GM12878 (cell line): ENCODE data around the gene AGBL1. TPM values are rescaled to one million over a fixed set of nuclear protein-coding genes. Genes with fewer than 3 reads are reported as not detected.

Experiments
- ATAC-seq: fragments of 200-7000 bp; cut with Tn5 transposase; 3 replicates; pipeline ENCODE4 v1.9.1; 2020; ENCODE audit warnings: mild to moderate bottlenecking, moderate library complexity
- BruUV-seq: library from RNA; stranded (reverse); fragments of 400-500 nt; replicated peaks from 2 replicates; lab custom pipeline; 2021; lab: Mats Ljungman, UMichigan
- CTCF ChIA-PET: fragments of 300-600 bp; sonication (Branson Sonifier 250); formaldehyde crosslinking; extraction: SDS; loops from one replicate; lab custom pipeline; 2021; ENCODE audit warnings: inconsistent platforms; lab: Yijun Ruan, JAX
- POLR2A ChIA-PET: fragments of 350-600 bp; formaldehyde crosslinking; extraction: SDS; loops from one replicate; lab custom pipeline; 2021; ENCODE audit warnings: inconsistent platforms; lab: Charles Lee
- RAD21 ChIA-PET: fragments of 300-600 bp; sonication (Branson Sonifier 250); formaldehyde crosslinking; loops from one replicate; lab custom pipeline; 2023; ENCODE audit warnings: antibody characterized with exemption; ENCODE audit not compliant: unreplicated experiment; lab: Charles Lee
- SMC1A ChIA-PET: fragments of 300-600 bp; sonication (Branson Sonifier 250); formaldehyde crosslinking; loops from one replicate; lab custom pipeline; 2023; ENCODE audit not compliant: unreplicated experiment, uncharacterized antibody; lab: Charles Lee
- DNase-seq: peaks from one replicate; pipeline ENCODE4 v3.0.0-alpha.2; 2011; ENCODE audit warnings: low read depth, low spot score
- FAIRE-seq: peaks from 3 replicates; lab custom pipeline; 2011; peaks lifted over from hg19 to GRCh38; lab: Jason Lieb, UNC
- H2AFZ ChIP-seq: 2 replicates; pipeline ENCODE4 v1.6.0; 2011; ENCODE audit warnings: low read depth, low read length, control low read depth; ENCODE audit not compliant: control insufficient read depth
- H3K27ac ChIP-seq: 2 replicates; pipeline ENCODE4 v1.5.1; 2011; ENCODE audit warnings: control low read depth; ENCODE audit not compliant: control insufficient read depth, insufficient read depth
- H3K27me3 ChIP-seq, 2 experiments: replicated peaks in 1 of 2; 2 replicates each; pipeline versions ENCODE4 v1.6.0 to v1.6.1; 2011; ENCODE audit warnings: low read length in 1 of 2; ENCODE audit not compliant: control insufficient read depth in 2 of 2, insufficient read depth in 2 of 2
- H3K36me3 ChIP-seq, 2 experiments: 2 replicates each; pipeline ENCODE4 v1.5.1; 2011; ENCODE audit warnings: low read length in 1 of 2; ENCODE audit not compliant: control insufficient read depth in 2 of 2, insufficient read depth in 2 of 2
- H3K4me1 ChIP-seq: 2 replicates; pipeline ENCODE4 v1.6.1; 2011; ENCODE audit warnings: mild to moderate bottlenecking, low read length, moderate library complexity, mixed read lengths; ENCODE audit not compliant: control insufficient read depth, insufficient read depth
- H3K4me2 ChIP-seq: 2 replicates; pipeline ENCODE4 v1.6.0; 2011; ENCODE audit warnings: control low read depth; ENCODE audit not compliant: control insufficient read depth, insufficient read depth
- H3K4me3 ChIP-seq: fragments of 200-600 bp; sonication (generic); 2 replicates; pipeline ENCODE4 v1.5.1; 2016
- H3K79me2 ChIP-seq: 2 replicates; pipeline ENCODE4 v1.6.0; 2011; ENCODE audit warnings: low read length; ENCODE audit not compliant: control insufficient read depth, insufficient read depth
- H3K9ac ChIP-seq: 2 replicates; pipeline ENCODE4 v1.8.0; 2011; ENCODE audit warnings: low read length, control low read depth, mixed read lengths; ENCODE audit not compliant: control insufficient read depth, insufficient read depth
- H3K9me3 ChIP-seq: replicated peaks from 3 replicates; pipeline ENCODE4 v1.5.1; 2011; ENCODE audit warnings: mild to moderate bottlenecking, low read length; ENCODE audit not compliant: control insufficient read depth, insufficient read depth
- H4K20me1 ChIP-seq: 2 replicates; pipeline ENCODE4 v1.6.0; 2011; ENCODE audit not compliant: control insufficient read depth, insufficient read depth
- DPF2 ChIP-seq: fragments of 450-650 bp; IDR thresholded peaks from 2 replicates; pipeline ENCODE4 v1.6.1; 2017; ENCODE audit warnings: mild to moderate bottlenecking
- EZH2 ChIP-seq: IDR thresholded peaks from 2 replicates; pipeline ENCODE4 v1.6.1; 2012; ENCODE audit warnings: low read depth, mild to moderate bottlenecking, control low read depth, inconsistent platforms, low read length, borderline replicate concordance; ENCODE audit not compliant: control insufficient read depth
- GATAD2B ChIP-seq: fragments of 450-650 bp; conservative IDR thresholded peaks from 2 replicates; pipeline ENCODE4 v1.6.1; 2017; ENCODE audit warnings: low read depth, mild to moderate bottlenecking, moderate library complexity
- KDM1A ChIP-seq: fragments of 200-600 bp; sonication (generic); IDR thresholded peaks from 2 replicates; pipeline ENCODE4 v1.6.1; 2016; ENCODE audit warnings: borderline replicate concordance
- SP1 ChIP-seq: IDR thresholded peaks from one replicate; pipeline ENCODE4 v1.6.1; 2011; ENCODE audit warnings: low read depth, low read length
- SREBF1 ChIP-seq: IDR thresholded peaks from 2 replicates; pipeline ENCODE4 v1.6.1; 2012; ENCODE audit warnings: mild to moderate bottlenecking, low read length
- WGBS: methylation state at CpG from one replicate; pipeline ENCODE4 v1.1.6; 2016; ENCODE audit warnings: low lambda C conversion rate; ENCODE audit not compliant: insufficient replicate concordance, insufficient coverage; ENCODE audit errors: missing lambda C conversion rate; 5-methylcytosine and 5-hydroxymethylcytosine counted together
- in situ Hi-C: fragments of 300-500 bp; cut with MboI; formaldehyde crosslinking; loops from 9 replicates; pipeline ENCODE4 v1.14.3; 2018; ENCODE audit warnings: mixed read lengths
- intact Hi-C: fragments of 100-400 bp; cut with micrococcal nuclease; formaldehyde crosslinking; loops from one replicate; pipeline ENCODE4 v1.14.2; 2022; ENCODE audit not compliant: unreplicated experiment
- polyA plus RNA-seq, 11 experiments: library from polyadenylated mRNA; depleted of rRNA in 4 of 11; unstranded in 6 of 11; stranded (reverse) in 5 of 11; fragments of >200 nt; fragmentation: Nextera tagmentation in 4 of 11; fragmentation: Illumina TruSeq in 1 of 11; extraction: Ambion mirVana in 4 of 11; extraction: Trizol in 1 of 11; gene quantifications; 1 replicate in 1 of 11; 2 replicates in 10 of 11; pipeline versions ENCODE4 v1.2.1 to v1.2.3, GENCODE V29; 2011 to 2016; ENCODE audit warnings: inconsistent platforms in 2 of 11, missing spikeins in 2 of 11, low read depth in 1 of 11
- total RNA-seq, 4 experiments: library from RNA; depleted of rRNA in 3 of 4; stranded (reverse); fragments of >200 nt in 3 of 4; fragmentation: Illumina TruSeq in 1 of 4; extraction: Trizol in 1 of 4; gene quantifications; 2 replicates each; pipeline versions ENCODE4 v1.2.1 to v1.2.3, GENCODE V29; 2013 to 2021
- TF ChIP-seq, protein P1 (sequence below): fragments of 450-650 bp; IDR thresholded peaks from 2 replicates; pipeline ENCODE4 v1.6.1; 2016; ENCODE audit warnings: mild to moderate bottlenecking

AGBL1 gene
- total and polyA plus RNA-seq, 10 of the 15 experiments (the other 5 are each of a cell fraction or from before 2014, with no cell fraction given), result not detected

- ChIA-PET RAD21 (no interaction called here), SMC1A (no interaction called here), POLR2A (no interaction called here), CTCF (no interaction called here)
- in situ Hi-C loops, result no loop called here
- H3K27ac ChIP-seq, result no peak overlapping the region
- 2% methylated on average over 13 of the region's 13 CpGs for WGBS
- H3K9ac ChIP-seq, result no peak overlapping the region
- H3K4me3 ChIP-seq, result no peak overlapping the region
- no peaks in the 10 kb centered on the region for H3K9me3 ChIP-seq
- no peak for ATAC-seq
- DNase-seq, result no peak
- BruUV-seq, result no TSS peak
- intact Hi-C loops, result no loop called here
- no peak overlapping the region for H2AFZ ChIP-seq
- H3K79me2 ChIP-seq, result no peaks in the 10 kb centered on the region
- no peaks in the 10 kb centered on the region for H4K20me1 ChIP-seq
- H3K36me3 ChIP-seq, result no peaks in the 10 kb centered on the region
- FAIRE-seq, result no peak
- H3K4me1 ChIP-seq, result no peaks in the 10 kb centered on the region
- no peaks in the 10 kb centered on the region; a peak in 1 of 4 replicates for H3K27me3 ChIP-seq
- TF ChIP-seq EZH2, result no peak
- TF ChIP-seq DPF2, result no peak
- TF ChIP-seq, protein P1, sequence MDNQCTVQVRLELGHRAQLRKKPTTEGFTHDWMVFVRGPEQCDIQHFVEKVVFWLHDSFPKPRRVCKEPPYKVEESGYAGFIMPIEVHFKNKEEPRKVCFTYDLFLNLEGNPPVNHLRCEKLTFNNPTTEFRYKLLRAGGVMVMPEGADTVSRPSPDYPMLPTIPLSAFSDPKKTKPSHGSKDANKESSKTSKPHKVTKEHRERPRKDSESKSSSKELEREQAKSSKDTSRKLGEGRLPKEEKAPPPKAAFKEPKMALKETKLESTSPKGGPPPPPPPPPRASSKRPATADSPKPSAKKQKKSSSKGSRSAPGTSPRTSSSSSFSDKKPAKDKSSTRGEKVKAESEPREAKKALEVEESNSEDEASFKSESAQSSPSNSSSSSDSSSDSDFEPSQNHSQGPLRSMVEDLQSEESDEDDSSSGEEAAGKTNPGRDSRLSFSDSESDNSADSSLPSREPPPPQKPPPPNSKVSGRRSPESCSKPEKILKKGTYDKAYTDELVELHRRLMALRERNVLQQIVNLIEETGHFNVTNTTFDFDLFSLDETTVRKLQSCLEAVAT, result no peak
- TF ChIP-seq GATAD2B, result no peak
- no peak for TF ChIP-seq SREBF1
- no peak for TF ChIP-seq SP1
- no peak for TF ChIP-seq KDM1A
- H3K4me2 ChIP-seq, result no peak overlapping the region
Measured at GRCh38 chr15:86082619-86083380, 3.1 kb downstream of the AGBL1 start.
